AG08396 (cell line): Measurements from ENCODE around the gene LPIN1.
"Not testable (repeated sequence)": the region's sequence is repeated elsewhere in the genome, so short reads cannot be mapped to it uniquely, and the experiment has no call there.

Experiments
- DNase-seq: peaks from one replicate; pipeline ENCODE4 v3.0.0; 2012; ENCODE audit warnings: low spot score, mixed read lengths

Gene LPIN1

GRCh38 chr2:11743846-11744553 is 2.4 kb upstream of the LPIN1 start:
- peak; percentile 98 for DNase-seq

GRCh38 chr2:11744631-11745394 is 1.6 kb upstream of the LPIN1 start:
- no peak for DNase-seq

- no peak for DNase-seq
These were observed 638 bp upstream of the LPIN1 start for GRCh38 chr2:11745613-11746375.

GRCh38 chr2:11746807-11747459 is 501 bp downstream of the LPIN1 start:
- DNase-seq, result no peak

- no peak for DNase-seq
These were observed 1.8 kb downstream of the LPIN1 start for GRCh38 chr2:11748018-11748860.

- DNase-seq, result no peak
These were observed 2.6 kb downstream of the LPIN1 start for GRCh38 chr2:11748861-11749645.

- DNase-seq, result no peak
These were observed 3.4 kb downstream of the LPIN1 start for GRCh38 chr2:11749646-11750349.

GRCh38 chr2:11750422-11750821 is 4.0 kb downstream of the LPIN1 start:
- no peak for DNase-seq

GRCh38 chr2:11750917-11751316 is 4.5 kb downstream of the LPIN1 start:
- no peak for DNase-seq

GRCh38 chr2:11752906-11753305 is 6.5 kb downstream of the LPIN1 start:
- no peak for DNase-seq

- no peak for DNase-seq
These were observed 7.0 kb downstream of the LPIN1 start for GRCh38 chr2:11753452-11753885.

- DNase-seq, result peak; percentile 77
These were observed 7.7 kb downstream of the LPIN1 start for GRCh38 chr2:11753886-11754699.

GRCh38 chr2:11754700-11755015 is 8.2 kb downstream of the LPIN1 start:
- no peak for DNase-seq

- no peak for DNase-seq
These were observed 10.7 kb downstream of the LPIN1 start for GRCh38 chr2:11757101-11757500.

- no peak for DNase-seq
These were observed 11.8 kb downstream of the LPIN1 start for GRCh38 chr2:11758187-11758586.

GRCh38 chr2:11758647-11759046 is 12.2 kb downstream of the LPIN1 start:
- DNase-seq, result no peak

GRCh38 chr2:11759182-11759975 is 12.9 kb downstream of the LPIN1 start:
- not testable (repeated sequence) for DNase-seq

GRCh38 chr2:11761259-11761658 is 14.8 kb downstream of the LPIN1 start:
- DNase-seq, result no peak
